SHP77 treated with DMSO at 0.1 percent for 48 hours (cell line): Measurements from ENCODE around the gene SOAT2.

Experiments used
- DNase-seq: peaks from one replicate; lab custom pipeline; 2025; lab: John Stamatoyannopoulos, UW

SOAT2 gene, protein sequence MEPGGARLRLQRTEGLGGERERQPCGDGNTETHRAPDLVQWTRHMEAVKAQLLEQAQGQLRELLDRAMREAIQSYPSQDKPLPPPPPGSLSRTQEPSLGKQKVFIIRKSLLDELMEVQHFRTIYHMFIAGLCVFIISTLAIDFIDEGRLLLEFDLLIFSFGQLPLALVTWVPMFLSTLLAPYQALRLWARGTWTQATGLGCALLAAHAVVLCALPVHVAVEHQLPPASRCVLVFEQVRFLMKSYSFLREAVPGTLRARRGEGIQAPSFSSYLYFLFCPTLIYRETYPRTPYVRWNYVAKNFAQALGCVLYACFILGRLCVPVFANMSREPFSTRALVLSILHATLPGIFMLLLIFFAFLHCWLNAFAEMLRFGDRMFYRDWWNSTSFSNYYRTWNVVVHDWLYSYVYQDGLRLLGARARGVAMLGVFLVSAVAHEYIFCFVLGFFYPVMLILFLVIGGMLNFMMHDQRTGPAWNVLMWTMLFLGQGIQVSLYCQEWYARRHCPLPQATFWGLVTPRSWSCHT

DNA sequence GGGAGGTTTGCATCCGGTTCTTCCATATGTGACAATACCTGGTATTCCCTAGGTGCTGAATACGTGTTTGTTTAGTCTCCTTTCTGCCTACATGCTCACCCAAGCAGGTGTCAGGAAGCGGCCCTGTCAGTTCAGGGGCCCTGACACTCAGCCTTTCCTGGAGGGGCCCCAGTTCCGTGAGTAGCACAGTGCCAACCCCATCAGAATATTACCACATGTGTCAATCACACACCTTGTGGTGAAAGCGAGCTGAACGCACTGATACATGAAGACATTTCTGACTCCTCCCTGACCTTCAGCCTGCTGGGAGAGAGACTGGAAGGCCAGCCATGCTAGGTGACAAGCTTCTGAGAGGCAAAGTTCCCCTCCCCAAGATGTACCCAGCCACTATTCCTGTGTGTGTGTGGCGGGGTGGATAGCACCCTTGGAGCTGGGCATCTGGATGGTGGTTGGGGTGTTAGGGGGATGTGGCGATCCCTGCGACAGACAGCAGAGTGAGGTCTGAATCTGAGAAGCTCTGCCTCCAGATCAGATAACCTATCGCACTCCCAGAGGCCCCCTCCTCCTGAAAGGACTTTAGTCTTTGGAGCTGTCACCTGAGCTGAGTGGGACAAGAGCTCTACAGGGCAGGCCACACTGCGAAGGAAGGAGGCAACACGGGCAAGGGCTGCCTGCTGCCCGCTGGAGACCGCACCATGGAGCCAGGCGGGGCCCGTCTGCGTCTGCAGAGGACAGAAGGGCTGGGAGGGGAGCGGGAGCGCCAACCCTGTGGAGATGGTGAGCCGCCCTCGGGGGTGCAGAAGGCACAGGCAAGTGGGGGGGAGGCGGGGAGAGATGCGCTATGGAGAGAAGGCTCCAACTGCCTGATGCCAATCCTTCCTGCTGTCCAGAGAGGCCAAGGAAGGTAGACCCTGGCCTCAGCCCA lies at the start of gene SOAT2:
Gene SOAT2, plus strand, starts transcription at position 604 of the 925 bp plus-strand sequence. Its CDS starts 92 bp downstream, at position 696.
- no peak for DNase-seq

DNA sequence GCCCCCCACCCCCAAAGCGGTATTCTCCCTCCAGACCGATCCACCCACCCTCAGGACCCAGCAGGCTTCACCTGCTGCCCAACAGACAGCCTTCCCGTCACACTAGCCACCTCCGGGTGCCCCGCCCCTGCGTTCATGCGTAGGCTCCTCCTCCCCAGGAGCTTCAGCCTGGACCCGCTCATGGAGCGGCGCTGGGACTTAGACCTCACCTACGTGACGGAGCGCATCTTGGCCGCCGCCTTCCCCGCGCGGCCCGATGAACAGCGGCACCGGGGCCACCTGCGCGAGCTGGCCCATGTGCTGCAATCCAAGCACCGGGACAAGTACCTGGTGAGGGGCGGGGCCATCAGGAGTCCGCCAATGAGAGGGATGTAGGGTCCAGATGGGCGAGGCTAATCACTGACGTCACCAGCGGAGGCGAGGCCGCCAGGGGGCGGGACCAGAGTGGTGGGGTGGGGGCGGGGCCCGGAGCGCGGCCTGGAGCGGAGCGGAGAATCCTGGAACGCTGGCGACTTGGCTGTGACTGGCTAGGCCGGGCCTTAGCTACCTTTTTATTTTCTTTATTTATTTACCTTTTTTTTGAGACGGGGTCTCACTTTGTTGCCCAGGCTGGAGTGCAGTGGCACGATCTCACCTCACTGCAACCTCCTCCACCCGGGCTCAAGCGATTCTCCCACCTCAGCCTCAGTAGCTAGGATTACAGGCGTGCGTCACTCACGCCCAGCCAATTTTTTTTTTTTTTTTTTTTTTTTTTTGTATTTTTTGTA lies 49.0 kb upstream of the SOAT2 start:
- peak; percentile 78 for DNase-seq

DNA sequence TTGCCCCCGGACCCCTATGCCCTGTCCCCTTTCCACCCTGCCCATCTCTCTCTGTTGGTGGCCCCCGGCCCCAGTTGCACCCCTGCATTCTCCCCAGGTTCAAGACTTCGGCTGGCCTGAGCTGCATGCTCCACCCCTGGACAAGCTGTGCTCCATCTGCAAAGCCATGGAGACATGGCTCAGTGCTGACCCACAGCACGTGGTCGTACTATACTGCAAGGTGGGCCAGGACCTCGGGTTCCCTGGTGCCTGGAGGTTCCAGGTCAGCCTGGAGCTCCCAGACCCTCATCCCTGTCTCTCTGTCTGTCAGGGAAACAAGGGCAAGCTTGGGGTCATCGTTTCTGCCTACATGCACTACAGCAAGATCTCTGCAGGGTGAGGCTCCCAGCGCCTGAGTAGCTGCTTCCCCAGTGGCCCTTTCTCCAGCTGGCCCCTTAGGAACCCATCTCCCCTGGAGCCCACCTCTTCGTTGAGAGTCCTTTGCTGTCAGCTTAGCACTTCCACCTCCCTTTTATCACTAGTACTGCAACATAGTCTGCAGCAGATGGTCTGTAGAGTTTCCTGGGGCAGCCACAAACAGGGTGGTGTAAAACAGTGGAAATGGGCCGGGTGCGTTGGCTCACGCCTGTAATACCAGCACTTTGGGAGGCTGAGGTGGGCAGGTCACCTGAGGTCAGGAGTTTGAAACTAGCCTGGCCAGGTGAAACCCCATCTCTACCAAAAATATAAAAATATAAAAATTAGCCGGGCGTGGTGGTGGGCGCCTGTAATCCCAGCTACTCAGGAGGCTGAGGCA lies 47.6 kb upstream of the SOAT2 start:
- DNase-seq: no peak

DNA sequence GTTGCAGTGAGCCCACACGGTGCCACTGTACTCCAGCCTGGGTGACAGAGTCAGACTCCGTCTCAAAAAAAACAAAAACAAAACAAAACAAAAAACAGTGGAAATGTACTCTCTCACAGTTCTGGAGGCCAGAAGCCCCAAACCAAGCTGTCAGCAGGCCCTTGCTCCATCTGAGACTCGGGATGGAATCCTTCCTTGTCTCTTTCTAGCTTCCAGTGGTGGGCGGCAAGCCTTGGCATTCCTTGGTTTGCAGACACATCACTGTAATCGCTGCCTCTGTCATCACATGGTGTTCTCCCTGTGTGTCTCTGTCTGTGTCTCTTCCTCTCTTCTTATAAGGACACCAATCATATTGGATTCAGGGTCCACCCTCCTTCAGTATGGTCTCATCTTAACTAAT lies 47.0 kb upstream of the SOAT2 start:
- no peak for DNase-seq

DNA sequence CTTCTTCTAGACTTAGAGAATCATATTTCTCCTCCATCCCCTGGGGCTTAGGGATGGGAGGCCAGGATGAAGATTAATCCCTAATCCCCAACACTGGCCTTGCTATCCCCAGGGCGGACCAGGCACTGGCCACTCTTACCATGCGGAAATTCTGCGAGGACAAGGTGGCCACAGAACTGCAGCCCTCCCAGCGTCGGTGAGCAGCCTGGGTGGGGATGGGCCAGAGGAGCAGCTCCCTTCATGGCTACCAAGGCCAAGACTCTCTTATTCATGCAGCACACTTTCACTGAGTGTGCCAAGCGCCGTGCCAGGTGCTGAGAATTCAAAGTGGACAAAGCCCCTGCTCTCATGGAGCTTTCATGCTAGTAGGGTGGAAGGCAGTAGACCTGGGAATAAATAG lies 46.4 kb upstream of the SOAT2 start:
- DNase-seq: no peak

DNA sequence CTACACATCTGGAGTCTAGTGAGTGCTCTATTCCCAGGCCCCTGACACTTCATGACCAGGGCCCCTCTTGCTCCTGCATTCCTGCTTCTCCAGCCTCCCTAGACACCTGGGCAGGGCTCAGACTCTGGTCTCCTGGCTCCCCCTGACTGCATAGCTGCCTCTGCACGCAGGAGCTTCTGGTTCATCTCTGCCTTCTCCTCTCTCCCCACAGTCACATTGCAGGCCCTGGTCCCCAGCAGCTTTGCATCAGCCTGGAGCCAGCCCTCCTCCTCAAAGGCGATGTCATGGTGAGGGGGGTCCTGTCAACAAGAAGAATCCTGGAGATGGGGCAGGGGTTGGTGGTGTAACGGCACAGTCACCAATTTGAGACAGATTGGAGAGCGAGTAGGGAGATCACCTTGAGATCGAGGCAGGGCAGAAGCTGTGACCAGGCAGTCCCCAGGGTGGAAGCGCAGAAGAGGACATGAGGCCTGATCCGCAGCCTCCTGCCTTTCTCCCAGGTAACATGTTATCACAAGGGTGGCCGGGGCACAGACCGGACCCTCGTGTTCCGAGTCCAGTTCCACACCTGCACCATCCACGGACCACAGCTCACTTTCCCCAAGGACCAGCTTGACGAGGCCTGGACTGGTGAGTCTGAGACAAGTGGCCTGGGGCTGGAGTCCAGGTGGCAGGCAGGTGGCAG lies 45.3 kb upstream of the SOAT2 start:
- no peak for DNase-seq

DNA sequence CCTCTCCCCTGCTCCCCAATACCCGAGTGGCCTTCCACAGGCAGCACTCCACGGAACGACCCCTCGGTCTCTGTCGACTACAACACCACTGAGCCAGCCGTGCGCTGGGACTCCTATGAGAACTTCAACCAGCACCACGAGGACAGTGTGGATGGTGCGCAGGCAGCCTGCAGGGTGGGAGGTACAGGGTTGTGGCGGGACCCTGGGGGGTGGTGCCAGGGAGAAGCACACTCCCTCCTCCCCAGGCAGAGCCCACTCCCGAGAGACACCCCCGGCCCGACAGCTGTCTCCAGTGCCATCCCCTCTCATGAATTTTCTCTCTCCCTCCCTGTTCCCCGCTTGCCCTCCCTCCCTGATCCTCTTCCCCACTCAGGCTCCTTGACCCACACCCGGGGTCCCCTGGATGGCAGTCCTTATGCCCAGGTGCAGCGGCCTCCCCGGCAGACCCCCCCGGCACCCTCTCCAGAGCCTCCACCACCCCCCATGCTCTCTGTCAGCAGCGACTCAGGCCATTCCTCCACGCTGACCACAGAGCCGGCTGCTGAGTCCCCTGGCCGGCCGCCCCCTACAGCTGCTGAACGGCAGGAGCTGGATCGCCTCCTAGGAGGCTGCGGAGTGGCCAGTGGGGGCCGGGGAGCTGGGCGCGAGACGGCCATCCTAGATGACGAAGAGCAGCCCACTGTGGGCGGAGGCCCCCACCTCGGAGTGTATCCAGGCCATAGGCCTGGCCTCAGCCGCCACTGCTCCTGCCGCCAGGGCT lies 44.4 kb upstream of the SOAT2 start:
- no peak for DNase-seq

DNA sequence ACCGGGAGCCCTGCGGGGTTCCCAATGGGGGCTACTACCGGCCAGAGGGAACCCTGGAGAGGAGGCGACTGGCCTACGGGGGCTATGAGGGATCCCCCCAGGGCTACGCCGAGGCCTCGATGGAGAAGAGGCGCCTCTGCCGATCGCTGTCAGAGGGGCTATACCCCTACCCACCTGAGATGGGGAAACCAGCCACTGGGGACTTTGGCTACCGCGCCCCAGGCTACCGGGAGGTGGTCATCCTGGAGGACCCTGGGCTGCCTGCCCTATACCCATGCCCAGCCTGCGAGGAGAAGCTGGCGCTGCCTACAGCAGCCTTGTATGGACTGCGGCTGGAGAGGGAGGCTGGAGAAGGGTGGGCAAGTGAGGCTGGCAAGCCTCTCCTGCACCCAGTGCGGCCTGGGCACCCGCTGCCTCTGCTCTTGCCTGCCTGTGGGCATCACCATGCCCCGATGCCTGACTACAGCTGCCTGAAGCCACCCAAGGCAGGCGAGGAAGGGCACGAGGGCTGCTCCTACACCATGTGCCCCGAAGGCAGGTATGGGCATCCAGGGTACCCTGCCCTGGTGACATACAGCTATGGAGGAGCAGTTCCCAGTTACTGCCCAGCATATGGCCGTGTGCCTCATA lies 43.7 kb upstream of the SOAT2 start:
- no peak for DNase-seq

DNA sequence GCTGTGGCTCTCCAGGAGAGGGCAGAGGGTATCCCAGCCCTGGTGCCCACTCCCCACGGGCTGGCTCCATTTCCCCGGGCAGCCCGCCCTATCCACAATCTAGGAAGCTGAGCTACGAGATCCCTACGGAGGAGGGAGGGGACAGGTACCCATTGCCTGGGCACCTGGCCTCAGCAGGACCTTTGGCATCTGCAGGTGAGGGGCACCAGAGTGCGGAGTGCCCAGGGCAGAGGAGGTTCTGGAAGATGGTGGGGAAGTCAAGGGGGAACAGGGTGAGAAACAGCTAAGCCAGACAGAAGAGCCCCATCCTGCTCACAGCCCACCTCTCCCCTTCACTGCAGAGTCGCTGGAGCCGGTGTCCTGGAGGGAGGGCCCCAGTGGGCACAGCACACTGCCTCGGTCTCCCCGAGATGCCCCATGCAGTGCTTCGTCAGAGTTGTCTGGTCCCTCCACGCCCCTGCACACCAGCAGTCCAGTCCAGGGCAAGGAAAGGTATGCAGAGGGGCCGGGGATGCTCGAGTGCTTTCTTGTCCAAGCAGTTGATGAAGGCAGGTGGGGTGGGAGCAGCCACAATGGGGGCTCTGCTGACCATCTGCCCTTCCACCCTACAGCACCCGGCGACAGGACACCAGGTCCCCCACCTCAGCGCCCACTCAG lies 43.1 kb upstream of the SOAT2 start:
- no peak for DNase-seq

DNA sequence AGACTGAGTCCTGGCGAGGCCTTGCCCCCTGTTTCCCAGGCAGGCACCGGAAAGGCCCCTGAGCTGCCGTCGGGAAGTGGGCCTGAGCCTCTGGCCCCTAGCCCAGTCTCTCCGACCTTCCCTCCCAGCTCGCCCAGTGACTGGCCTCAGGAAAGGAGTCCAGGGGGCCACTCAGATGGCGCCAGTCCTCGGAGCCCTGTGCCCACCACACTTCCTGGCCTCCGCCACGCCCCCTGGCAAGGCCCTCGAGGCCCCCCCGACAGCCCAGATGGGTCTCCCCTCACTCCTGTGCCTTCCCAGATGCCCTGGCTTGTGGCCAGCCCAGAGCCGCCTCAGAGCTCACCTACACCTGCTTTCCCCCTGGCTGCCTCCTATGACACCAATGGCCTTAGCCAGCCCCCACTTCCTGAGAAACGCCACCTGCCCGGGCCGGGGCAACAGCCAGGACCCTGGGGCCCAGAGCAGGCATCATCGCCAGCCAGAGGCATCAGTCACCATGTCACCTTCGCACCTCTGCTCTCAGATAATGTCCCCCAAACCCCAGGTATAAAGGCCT lies 42.5 kb upstream of the SOAT2 start:
- DNase-seq: no peak

DNA sequence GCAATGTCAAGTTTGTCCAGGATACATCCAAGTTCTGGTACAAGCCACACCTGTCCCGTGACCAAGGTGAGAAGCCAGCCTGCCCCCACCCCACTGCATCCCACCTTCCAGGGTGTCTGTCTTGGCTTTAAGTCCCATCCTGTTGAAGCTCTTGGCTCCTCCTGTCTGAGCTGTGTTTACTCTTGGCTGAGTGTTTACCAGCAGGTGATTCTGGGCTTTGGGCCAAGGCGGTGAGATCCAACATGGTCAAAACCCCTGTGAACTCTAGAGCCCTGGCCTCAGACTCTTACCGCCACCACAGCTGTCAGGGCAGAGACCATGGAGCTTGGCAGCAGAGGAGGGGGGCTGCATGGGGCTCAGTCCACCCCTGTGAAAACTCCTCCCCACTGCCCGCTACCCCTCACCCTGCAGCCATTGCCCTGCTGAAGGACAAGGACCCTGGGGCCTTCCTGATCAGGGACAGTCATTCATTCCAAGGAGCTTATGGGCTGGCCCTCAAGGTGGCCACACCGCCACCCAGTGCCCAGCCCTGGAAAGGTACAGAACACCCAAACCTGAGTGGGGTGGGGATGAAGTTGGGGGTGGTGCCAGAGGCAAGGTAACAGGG lies 41.8 kb upstream of the SOAT2 start:
- peak; percentile 88 for DNase-seq

DNA sequence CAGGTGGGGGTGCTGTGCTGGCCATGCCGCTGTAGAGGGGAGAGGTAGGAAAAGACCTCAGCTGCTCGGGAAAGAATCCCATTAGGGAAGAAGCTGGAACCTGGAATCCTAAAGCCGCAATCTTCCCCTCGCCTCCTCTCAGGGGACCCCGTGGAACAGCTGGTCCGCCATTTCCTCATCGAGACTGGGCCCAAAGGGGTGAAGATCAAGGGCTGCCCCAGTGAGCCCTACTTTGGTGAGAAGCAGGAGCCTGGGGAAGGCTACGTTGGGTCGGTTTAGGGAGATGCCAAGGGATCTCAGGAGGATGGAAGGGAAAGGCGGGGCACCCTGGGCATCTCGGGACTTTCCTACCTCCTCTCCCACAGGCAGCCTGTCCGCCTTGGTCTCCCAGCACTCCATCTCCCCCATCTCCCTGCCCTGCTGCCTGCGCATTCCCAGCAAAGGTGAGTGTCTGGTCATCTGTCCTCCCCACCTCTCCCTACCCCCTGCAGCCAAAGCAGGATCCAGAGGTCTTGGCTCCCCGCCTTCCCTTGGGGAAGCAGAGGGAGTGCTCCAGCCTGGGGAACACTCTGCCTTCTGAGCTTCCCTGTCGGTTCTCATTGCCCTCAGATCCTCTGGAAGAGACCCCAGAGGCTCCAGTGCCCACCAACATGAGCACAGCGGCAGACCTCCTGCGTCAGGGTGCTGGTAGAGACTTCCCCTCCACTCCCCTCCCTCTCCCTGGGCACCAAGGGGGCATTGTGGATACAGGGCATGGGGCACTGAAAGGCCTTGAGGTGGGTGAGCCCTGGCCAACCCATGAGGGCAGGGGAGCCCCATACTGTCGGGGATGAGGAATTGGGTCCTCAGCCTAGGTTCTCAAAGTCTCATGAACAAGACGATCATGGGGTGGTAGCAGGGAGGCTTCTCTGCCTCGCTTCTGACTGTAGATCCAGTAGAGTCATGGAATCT lies 41.0 kb upstream of the SOAT2 start:
- DNase-seq: no peak

DNA sequence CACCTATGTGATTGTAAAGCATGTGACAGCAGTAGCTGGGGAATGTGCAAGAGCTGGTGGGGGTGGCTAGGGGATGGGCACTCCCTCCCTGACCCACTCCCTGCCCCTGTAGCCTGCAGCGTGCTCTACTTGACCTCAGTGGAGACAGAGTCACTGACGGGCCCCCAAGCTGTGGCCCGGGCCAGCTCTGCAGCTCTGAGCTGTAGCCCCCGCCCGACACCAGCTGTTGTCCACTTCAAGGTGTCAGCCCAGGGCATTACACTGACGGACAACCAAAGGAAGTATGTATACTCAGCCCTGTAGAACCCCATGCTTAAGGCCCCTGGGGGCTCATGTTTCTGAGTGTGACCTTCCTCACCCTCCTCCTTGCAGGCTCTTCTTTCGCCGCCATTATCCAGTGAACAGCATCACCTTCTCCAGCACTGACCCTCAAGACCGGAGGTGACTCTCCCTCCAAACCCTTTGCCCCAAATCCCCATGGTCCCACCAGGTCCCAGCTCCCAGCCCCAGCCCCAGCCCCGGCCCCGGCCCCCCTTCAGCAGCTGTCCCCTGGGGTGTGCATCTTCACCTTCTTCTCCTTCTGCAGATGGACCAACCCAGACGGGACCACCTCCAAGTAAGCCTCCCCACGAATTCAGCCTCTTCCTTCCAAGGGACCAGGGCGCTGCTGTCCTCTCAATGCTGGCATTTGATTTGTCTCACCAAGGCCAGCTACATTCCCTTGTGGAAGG lies 40.1 kb upstream of the SOAT2 start:
- no peak for DNase-seq

DNA sequence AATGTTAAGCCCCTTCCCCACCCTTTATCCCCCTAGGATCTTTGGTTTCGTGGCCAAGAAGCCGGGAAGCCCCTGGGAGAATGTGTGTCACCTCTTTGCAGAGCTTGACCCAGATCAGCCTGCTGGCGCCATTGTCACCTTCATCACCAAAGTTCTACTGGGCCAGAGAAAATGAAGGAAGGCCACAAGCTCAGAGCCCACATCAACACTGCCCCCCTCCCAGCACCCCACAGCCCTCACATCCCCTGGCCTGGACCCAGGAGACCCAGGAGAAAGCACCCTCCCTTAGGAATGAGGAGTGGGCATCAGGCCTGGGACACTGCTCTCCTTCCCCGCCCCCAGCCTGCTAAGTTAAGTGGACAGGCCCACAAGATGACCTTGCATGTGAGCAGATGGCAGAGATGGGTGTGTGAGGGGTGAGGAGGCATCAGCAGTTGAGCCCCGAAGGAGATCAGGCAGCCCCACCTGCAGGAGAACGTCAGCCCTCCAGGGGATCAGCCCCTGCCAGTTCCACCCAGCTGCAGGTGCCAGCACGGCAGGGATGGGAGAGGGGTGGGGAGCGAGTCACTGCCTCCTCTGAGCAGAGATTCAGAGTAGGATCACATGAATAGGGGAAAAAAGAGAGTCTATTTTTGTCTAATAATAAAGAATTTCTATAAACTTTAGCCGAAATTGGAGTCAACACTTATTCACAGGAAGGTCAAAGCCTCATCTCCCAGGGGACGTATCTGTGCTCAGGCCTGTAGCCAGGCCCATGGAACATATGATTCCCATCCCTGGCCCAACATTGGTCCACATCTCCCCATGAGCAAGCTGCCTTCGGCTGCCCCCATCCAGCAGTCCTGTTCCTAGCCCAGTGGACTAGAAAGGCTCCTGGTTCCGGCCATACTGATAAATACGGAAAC lies 39.3 kb upstream of the SOAT2 start:
- no peak for DNase-seq
